Vagina (tissue), 2 donors: ENCODE data around the gene MTIF2.

ENCODE experiments used
- POLR2A ChIP-seq, 2 donors: fragments of 450-650 bp; IDR thresholded peaks; one replicate each; pipeline ENCODE4 v1.6.1; 2017; ENCODE audit warnings: antibody characterized with exemption in 2 of 2, mild to moderate bottlenecking in 2 of 2, moderate library complexity in 2 of 2
- TF ChIP-seq, protein P1 (sequence below), 3 experiments: fragments of 450-650 bp in 2 of 3; fragments of 200-600 bp in 1 of 3; sonication (generic) in 1 of 3; IDR thresholded peaks; one replicate each; pipeline ENCODE4 v1.5.1; 2017 to 2019; ENCODE audit warnings: antibody characterized with exemption in 3 of 3, mild to moderate bottlenecking in 2 of 3, moderate library complexity in 2 of 3

DNA sequence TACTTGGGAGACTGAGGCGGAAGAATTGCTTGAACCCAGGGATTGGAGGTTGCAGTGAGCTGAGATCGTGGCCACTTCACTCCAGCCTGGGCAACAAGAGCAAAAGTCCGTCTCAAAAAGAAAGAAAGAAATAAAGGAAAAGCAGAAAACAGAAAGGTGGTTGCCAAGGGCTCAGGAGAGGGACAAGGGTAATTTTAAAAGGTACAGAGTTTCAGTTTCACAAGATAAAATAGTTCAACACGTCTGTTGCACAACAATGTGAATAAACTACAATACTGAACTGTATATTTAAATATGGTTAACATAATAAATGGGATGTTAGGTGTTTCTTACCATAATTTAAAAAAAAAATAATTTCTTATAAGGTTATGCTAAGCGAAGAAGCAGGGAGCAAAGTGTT is 23.6 kb downstream of the MTIF2 start:
- no peak for TF ChIP-seq POLR2A (IDR thresholded peaks at IDR 0.05)
- TF ChIP-seq, protein P1, sequence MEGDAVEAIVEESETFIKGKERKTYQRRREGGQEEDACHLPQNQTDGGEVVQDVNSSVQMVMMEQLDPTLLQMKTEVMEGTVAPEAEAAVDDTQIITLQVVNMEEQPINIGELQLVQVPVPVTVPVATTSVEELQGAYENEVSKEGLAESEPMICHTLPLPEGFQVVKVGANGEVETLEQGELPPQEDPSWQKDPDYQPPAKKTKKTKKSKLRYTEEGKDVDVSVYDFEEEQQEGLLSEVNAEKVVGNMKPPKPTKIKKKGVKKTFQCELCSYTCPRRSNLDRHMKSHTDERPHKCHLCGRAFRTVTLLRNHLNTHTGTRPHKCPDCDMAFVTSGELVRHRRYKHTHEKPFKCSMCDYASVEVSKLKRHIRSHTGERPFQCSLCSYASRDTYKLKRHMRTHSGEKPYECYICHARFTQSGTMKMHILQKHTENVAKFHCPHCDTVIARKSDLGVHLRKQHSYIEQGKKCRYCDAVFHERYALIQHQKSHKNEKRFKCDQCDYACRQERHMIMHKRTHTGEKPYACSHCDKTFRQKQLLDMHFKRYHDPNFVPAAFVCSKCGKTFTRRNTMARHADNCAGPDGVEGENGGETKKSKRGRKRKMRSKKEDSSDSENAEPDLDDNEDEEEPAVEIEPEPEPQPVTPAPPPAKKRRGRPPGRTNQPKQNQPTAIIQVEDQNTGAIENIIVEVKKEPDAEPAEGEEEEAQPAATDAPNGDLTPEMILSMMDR (IDR thresholded peaks at IDR 0.05) = no peak
